Trophoblast cell (in vitro differentiated cells and primary cell): ENCODE results near the gene MED26.

Experiments used
- DNase-seq, 2 donors: peaks; one replicate each; pipeline ENCODE4 v3.0.0-alpha.2; 2016
- H2AFZ ChIP-seq: 2 replicates; pipeline ENCODE4 v1.6.1; 2013; ENCODE audit warnings: low read length, moderate library complexity, mild to moderate bottlenecking; ENCODE audit not compliant: insufficient read depth, poor library complexity
- H2AK5ac ChIP-seq: 2 replicates; pipeline ENCODE4 v1.6.1; 2013; ENCODE audit warnings: mild to moderate bottlenecking, low read length
- H2BK120ac ChIP-seq: 2 replicates; pipeline ENCODE4 v1.6.1; 2013; ENCODE audit warnings: low read length, mild to moderate bottlenecking, moderate library complexity; ENCODE audit not compliant: insufficient read depth, poor library complexity
- H2BK12ac ChIP-seq: 2 replicates; pipeline ENCODE4 v1.6.1; 2013; ENCODE audit warnings: mild to moderate bottlenecking, low read length, moderate library complexity
- H2BK5ac ChIP-seq: 2 replicates; pipeline ENCODE4 v1.6.1; 2013; ENCODE audit warnings: low read length, low read depth, moderate library complexity, mild to moderate bottlenecking; ENCODE audit not compliant: poor library complexity
- H3K14ac ChIP-seq: 2 replicates; pipeline ENCODE4 v1.6.1; 2013; ENCODE audit warnings: mild to moderate bottlenecking, low read length
- H3K18ac ChIP-seq: 2 replicates; pipeline ENCODE4 v1.6.1; 2013; ENCODE audit warnings: mild to moderate bottlenecking, low read length
- H3K23ac ChIP-seq: 2 replicates; pipeline ENCODE4 v1.6.1; 2013; ENCODE audit warnings: low read length
- H3K27ac ChIP-seq: 2 replicates; pipeline ENCODE4 v1.5.1; 2013; ENCODE audit warnings: low read depth, mild to moderate bottlenecking, inconsistent platforms, low read length, moderate library complexity
- H3K27me3 ChIP-seq: 2 replicates; pipeline ENCODE4 v1.6.1; 2013; ENCODE audit warnings: inconsistent platforms, mild to moderate bottlenecking, low read length, moderate library complexity; ENCODE audit not compliant: insufficient read depth
- H3K36me3 ChIP-seq, 2 experiments: 1 replicate in 1 of 2; 2 replicates in 1 of 2; pipeline ENCODE4 v1.6.1; 2013; ENCODE audit warnings: low read length in 2 of 2, mild to moderate bottlenecking in 2 of 2, moderate library complexity in 1 of 2; ENCODE audit not compliant: insufficient read depth in 2 of 2, control insufficient read depth in 1 of 2
- H3K4ac ChIP-seq: 2 replicates; pipeline ENCODE4 v1.6.1; 2013; ENCODE audit warnings: low read depth, mild to moderate bottlenecking, low read length, moderate library complexity
- H3K4me1 ChIP-seq, 2 experiments: 1 replicate in 1 of 2; 2 replicates in 1 of 2; pipeline ENCODE4 v1.6.1; 2013; ENCODE audit warnings: low read length in 2 of 2, mild to moderate bottlenecking in 2 of 2, moderate library complexity in 1 of 2; ENCODE audit not compliant: insufficient read depth in 2 of 2, control insufficient read depth in 1 of 2
- H3K4me2 ChIP-seq: 2 replicates; pipeline ENCODE4 v1.6.1; 2013; ENCODE audit warnings: inconsistent platforms, mild to moderate bottlenecking, low read length, moderate library complexity
- H3K4me3 ChIP-seq: 2 replicates; pipeline ENCODE4 v1.5.1; 2013; ENCODE audit warnings: mild to moderate bottlenecking, low read depth, low read length, inconsistent platforms
- H3K79me1 ChIP-seq: one replicate; pipeline ENCODE4 v1.6.1; 2013; ENCODE audit warnings: low read length
- H3K79me2 ChIP-seq: 2 replicates; pipeline ENCODE4 v1.6.1; 2013; ENCODE audit warnings: low read length, mild to moderate bottlenecking; ENCODE audit not compliant: control insufficient read depth, insufficient read depth, poor library complexity
- H3K9ac ChIP-seq: 2 replicates; pipeline ENCODE4 v1.6.1; 2013; ENCODE audit warnings: mild to moderate bottlenecking, low read length
- H3K9me3 ChIP-seq: 2 replicates; pipeline ENCODE4 v1.6.1; 2013; ENCODE audit warnings: low read depth, mild to moderate bottlenecking, control low read depth, inconsistent platforms, low read length; ENCODE audit not compliant: insufficient read depth
- H4K12ac ChIP-seq: 2 replicates; pipeline ENCODE4 v1.6.1; 2013; ENCODE audit warnings: low read depth, mild to moderate bottlenecking, low read length, moderate library complexity
- H4K8ac ChIP-seq: 2 replicates; pipeline ENCODE4 v1.6.1; 2013; ENCODE audit warnings: low read depth, mild to moderate bottlenecking, low read length, moderate library complexity
- H4K91ac ChIP-seq: one replicate; pipeline ENCODE4 v1.6.1; 2013; ENCODE audit warnings: low read depth, mild to moderate bottlenecking, low read length, moderate library complexity
- WGBS: extraction: QIAGEN DNeasy Blood & Tissue Kit; methylation state at CpG from one replicate; pipeline ENCODE4 v1.1.7; 2013; ENCODE audit warnings: missing lambda C conversion rate; ENCODE audit not compliant: insufficient read length, insufficient coverage; ENCODE audit errors: extremely low coverage; 5-methylcytosine and 5-hydroxymethylcytosine counted together

MED26 gene

DNA sequence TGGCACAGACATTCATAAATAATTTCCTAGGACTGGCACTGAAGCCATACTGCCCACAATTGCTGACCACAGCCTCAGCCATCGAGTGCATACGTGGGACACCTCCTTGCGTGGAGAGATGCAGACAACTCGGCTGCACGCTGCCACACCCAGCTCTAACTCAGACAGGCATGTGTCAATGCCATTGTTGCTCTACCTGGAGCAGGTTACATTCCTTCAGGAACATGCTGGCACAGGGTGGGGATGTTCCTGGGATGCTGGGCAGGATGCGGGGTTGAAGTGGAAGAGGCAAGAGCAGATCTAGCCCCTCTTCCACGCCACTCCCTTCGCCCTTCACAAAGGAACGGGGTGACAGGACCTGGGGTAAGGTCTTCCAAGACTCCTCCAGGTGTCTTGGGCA lies 31.6 kb downstream of the MED26 start:
- H2BK12ac ChIP-seq, result no peak overlapping the region
- no peak overlapping the region for H4K8ac ChIP-seq
- peaks cover 0 to 5% of the 10 kb centered on the region in 2 experiments for H3K4me1 ChIP-seq
- no peaks in the 10 kb centered on the region for H3K27me3 ChIP-seq
- H3K36me3 ChIP-seq, result peaks cover 0 to 3% of the 10 kb centered on the region in 2 experiments
- H4K91ac ChIP-seq, result no peak overlapping the region
- no peak overlapping the region for H3K14ac ChIP-seq
- no peaks in the 10 kb centered on the region for H3K79me1 ChIP-seq
- H4K12ac ChIP-seq, result no peak overlapping the region
- WGBS, result no CpG with 5 or more reads among the region's 9 CpGs
- H3K4ac ChIP-seq, result peak overlapping the region; percentile 32
- H3K27ac ChIP-seq, result no peak overlapping the region
- H3K23ac ChIP-seq, result no peak overlapping the region
- no peak overlapping the region for H2BK120ac ChIP-seq
- no peak overlapping the region for H3K9ac ChIP-seq
- no peak overlapping the region for H3K4me2 ChIP-seq
- H2AFZ ChIP-seq, result no peak overlapping the region
- peaks cover 4% of the 10 kb centered on the region for H3K79me2 ChIP-seq
- H2AK5ac ChIP-seq, result no peak overlapping the region
- H2BK5ac ChIP-seq, result no peak overlapping the region
- no peak overlapping the region for H3K4me3 ChIP-seq
- no peaks in the 10 kb centered on the region for H3K9me3 ChIP-seq
- H3K18ac ChIP-seq, result no peak overlapping the region
- peak; percentile 33 to 66 for DNase-seq

DNA sequence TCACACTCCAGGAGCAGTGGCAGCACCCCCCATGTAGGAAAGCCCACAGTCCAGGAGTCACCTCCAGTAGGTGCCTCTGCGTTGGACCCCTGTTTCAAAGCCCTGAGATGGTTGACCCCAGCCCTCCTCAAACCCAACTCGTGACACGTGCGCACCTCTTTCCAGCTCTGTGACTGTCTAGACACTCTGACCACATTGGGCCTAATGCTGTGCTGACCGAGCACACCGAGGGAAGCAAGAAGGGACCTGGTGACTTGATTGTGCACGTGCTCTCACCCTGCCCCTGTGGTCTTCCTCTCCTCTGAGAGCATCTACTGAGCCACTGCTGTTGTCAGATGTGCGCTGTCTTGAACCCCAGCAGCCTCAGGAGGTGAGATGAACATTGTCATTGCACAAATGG lies 32.9 kb downstream of the MED26 start:
- H4K12ac ChIP-seq, result no peak overlapping the region
- WGBS, result no CpG with 5 or more reads among the region's 8 CpGs

DNA sequence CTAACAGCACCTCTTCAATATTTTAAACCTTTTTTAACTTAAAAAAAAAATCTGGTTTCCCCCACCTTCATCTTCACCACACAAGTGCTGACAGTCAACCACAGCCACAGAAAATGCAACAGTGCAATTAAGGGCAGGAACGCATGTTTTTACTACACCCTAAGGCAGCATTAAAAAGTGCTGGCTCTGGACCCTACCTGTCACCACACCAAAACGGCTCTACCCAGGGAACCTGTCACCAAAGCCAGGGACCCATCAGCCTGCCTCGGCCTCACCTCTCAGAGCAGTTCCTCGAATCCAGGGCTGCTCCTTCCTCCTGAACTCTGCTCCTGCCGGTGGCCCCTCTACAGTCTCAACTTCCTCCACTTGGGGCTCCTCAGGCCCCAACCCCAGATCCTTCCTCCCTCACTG lies 33.3 kb downstream of the MED26 start:
- no peak overlapping the region for H3K9ac ChIP-seq
- H2AK5ac ChIP-seq, result no peak overlapping the region
- no peak overlapping the region for H2AFZ ChIP-seq
- H2BK12ac ChIP-seq, result no peak overlapping the region
- peaks cover 0 to 3% of the 10 kb centered on the region in 2 experiments for H3K36me3 ChIP-seq
- H3K79me2 ChIP-seq, result peaks cover 2% of the 10 kb centered on the region
- DNase-seq, result no peak
- H3K4me2 ChIP-seq, result no peak overlapping the region
- H3K14ac ChIP-seq, result no peak overlapping the region
- no peak overlapping the region for H2BK120ac ChIP-seq
- H3K4ac ChIP-seq, result no peak overlapping the region
- no peak overlapping the region for H4K8ac ChIP-seq
- peaks cover 0 to 5% of the 10 kb centered on the region in 2 experiments for H3K4me1 ChIP-seq
- no peaks in the 10 kb centered on the region for H3K9me3 ChIP-seq
- no peak overlapping the region for H4K91ac ChIP-seq
- no peak overlapping the region for H3K27ac ChIP-seq
- no CpG with 5 or more reads among the region's 5 CpGs for WGBS
- no peak overlapping the region for H3K4me3 ChIP-seq
- no peak overlapping the region for H3K23ac ChIP-seq
- no peaks in the 10 kb centered on the region for H3K27me3 ChIP-seq
- no peaks in the 10 kb centered on the region for H3K79me1 ChIP-seq
- no peak overlapping the region for H4K12ac ChIP-seq
- H3K18ac ChIP-seq, result no peak overlapping the region
- no peak overlapping the region for H2BK5ac ChIP-seq

More for the DNA sequence above, 32.9 kb downstream of the MED26 start:
- Histone ChIP-seq H3K9me3 (no peaks in the 10 kb centered on the region), H3K79me1 (no peaks in the 10 kb centered on the region), H2BK120ac (no peak overlapping the region), H3K14ac (no peak overlapping the region), H2AFZ (no peak overlapping the region), H3K4ac (peak overlapping the region; percentile 3), H3K4me3 (no peak overlapping the region), H3K4me2 (no peak overlapping the region), H3K18ac (no peak overlapping the region), H4K8ac (no peak overlapping the region), H3K4me1 (peaks cover 0 to 5% of the 10 kb centered on the region in 2 experiments), H2AK5ac (no peak overlapping the region), H2BK5ac (no peak overlapping the region), H3K79me2 (peaks cover 2% of the 10 kb centered on the region), H3K27me3 (no peaks in the 10 kb centered on the region), H3K27ac (no peak overlapping the region), H3K23ac (no peak overlapping the region), H3K9ac (no peak overlapping the region), H2BK12ac (no peak overlapping the region), H3K36me3 (peaks cover 0 to 3% of the 10 kb centered on the region in 2 experiments), H4K91ac (no peak overlapping the region)
- DNase-seq, result no peak

DNA sequence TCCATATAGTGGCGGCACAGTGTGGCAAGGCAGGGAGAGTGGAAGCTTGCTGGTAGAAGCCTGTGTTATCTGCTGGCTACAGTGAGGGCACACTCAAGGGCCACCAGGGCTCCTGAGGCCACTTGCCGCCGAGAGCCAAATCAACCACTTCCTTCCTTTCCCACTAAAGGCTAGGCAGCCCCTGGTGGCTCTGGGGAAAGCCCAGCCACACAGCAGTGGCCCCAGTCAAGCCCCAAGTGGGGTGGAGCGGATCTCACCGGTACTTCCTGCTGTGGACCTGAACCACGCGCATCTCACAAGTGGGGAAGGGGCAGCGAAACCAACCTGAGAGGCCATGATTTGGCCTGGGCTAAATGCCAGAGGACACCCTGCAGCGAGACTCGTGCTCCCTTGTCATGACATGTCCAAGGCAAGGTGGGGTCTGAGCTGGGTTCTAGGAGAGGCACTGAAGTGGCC lies 33.8 kb downstream of the MED26 start:
- Histone ChIP-seq H2AFZ (no peak overlapping the region), H3K23ac (no peak overlapping the region), H2BK12ac (no peak overlapping the region), H4K91ac (no peak overlapping the region), H3K4ac (peak overlapping the region; percentile 9), H3K9ac (no peak overlapping the region), H3K27me3 (no peaks in the 10 kb centered on the region), H2BK120ac (no peak overlapping the region), H3K27ac (no peak overlapping the region), H3K4me1 (peaks cover 0 to 5% of the 10 kb centered on the region in 2 experiments), H2AK5ac (no peak overlapping the region), H3K79me2 (peaks cover 2% of the 10 kb centered on the region), H3K18ac (no peak overlapping the region), H3K9me3 (no peaks in the 10 kb centered on the region), H3K79me1 (no peaks in the 10 kb centered on the region), H4K12ac (no peak overlapping the region), H3K4me2 (no peak overlapping the region), H3K36me3 (peaks cover 0 to 3% of the 10 kb centered on the region in 2 experiments), H3K4me3 (no peak overlapping the region), H4K8ac (no peak overlapping the region), H2BK5ac (no peak overlapping the region), H3K14ac (no peak overlapping the region)
- DNase-seq, result no peak
- WGBS, result no CpG with 5 or more reads among the region's 10 CpGs
